ENCODE results near the gene TBC1D2.

Gene TBC1D2

GRCh38 chr9:98158071-98158831 is 97.2 kb downstream of the TBC1D2 start:
- peak; percentile 88 for DNase-seq

- DNase-seq = no peak
Observed at GRCh38 chr9:98157372-98157771, 98.1 kb downstream of the TBC1D2 start.

- DNase-seq = no peak
Observed at GRCh38 chr9:98154678-98155077, 100.8 kb downstream of the TBC1D2 start.

GRCh38 chr9:98152526-98152925 is 102.9 kb downstream of the TBC1D2 start:
- no peak for DNase-seq

- no peak for DNase-seq
Observed at GRCh38 chr9:98150721-98151120, 104.7 kb downstream of the TBC1D2 start.

GRCh38 chr9:98150164-98150563 is 105.3 kb downstream of the TBC1D2 start:
- DNase-seq = no peak

- no peak for DNase-seq
Observed at GRCh38 chr9:98149422-98149821, 106.0 kb downstream of the TBC1D2 start.
